K562 (cell line): ENCODE measurements around the gene XYLB. TPM values are rescaled to one million over a fixed set of nuclear protein-coding genes. Genes with fewer than 3 reads are reported as not detected.

Experiments used
- HBP1 ChIP-seq: fragments of 450-650 bp; formaldehyde crosslinking; IDR thresholded peaks from 2 replicates; pipeline ENCODE4 v1.4.0; 2022; ENCODE audit warnings: missing genetic modification characterization
- IRF1 ChIP-seq: sonication (generic); formaldehyde crosslinking; IDR thresholded peaks from 2 replicates; pipeline ENCODE4 v1.8.0; 2022; ENCODE audit warnings: missing genetic modification reagents, mild to moderate bottlenecking, borderline replicate concordance
- MAFG ChIP-seq: fragments of 450-650 bp; conservative IDR thresholded peaks from 2 replicates; pipeline ENCODE4 v1.6.1; 2016; ENCODE audit warnings: missing genetic modification characterization, missing compliant biosample characterization
- MAFK ChIP-seq: IDR thresholded peaks from 2 replicates; pipeline ENCODE4 v1.6.1; 2011; ENCODE audit warnings: low read length, improper control_type of control experiment
- MGA ChIP-seq: fragments of 450-650 bp; IDR thresholded peaks from 2 replicates; pipeline ENCODE4 v1.6.1; 2016; ENCODE audit warnings: mild to moderate bottlenecking, moderate library complexity
- RCOR1 ChIP-seq, 2 experiments: IDR thresholded peaks; 2 replicates each; pipeline ENCODE4 v1.6.1; 2012; ENCODE audit warnings: low read depth in 2 of 2, low read length in 2 of 2, borderline replicate concordance in 1 of 2, improper control_type of control experiment in 1 of 2
- THRB ChIP-seq: fragments of 450-650 bp; formaldehyde crosslinking; conservative IDR thresholded peaks from 2 replicates; pipeline ENCODE4 v1.4.0; 2022; ENCODE audit warnings: mild to moderate bottlenecking, missing genetic modification characterization
- polyA plus RNA-seq, 8 experiments: library from polyadenylated mRNA; depleted of rRNA in 4 of 8; stranded (reverse) in 5 of 8; unstranded in 3 of 8; fragments of >200 nt; fragmentation: Nextera tagmentation in 2 of 8; fragmentation: Illumina TruSeq in 1 of 8; extraction: Ambion mirVana in 2 of 8; extraction: Trizol in 1 of 8; gene quantifications; 2 replicates each; pipeline versions ENCODE4 v1.2.1 to v1.2.3, GENCODE V29; 2011 to 2014; ENCODE audit warnings: inconsistent platforms in 1 of 8, missing spikeins in 1 of 8
- total RNA-seq, 7 experiments: library from RNA; depleted of rRNA in 6 of 7; stranded (reverse); fragments of >200 nt in 6 of 7; fragmentation: Illumina TruSeq in 2 of 7; extraction: Trizol in 2 of 7; gene quantifications; 2 replicates each; pipeline versions ENCODE4 v1.2.1 to v1.2.3, GENCODE V29; 2011 to 2021; ENCODE audit warnings: low replicate concordance in 1 of 7

XYLB gene
- total and polyA plus RNA-seq, 9 of the 15 experiments (the other 6 are each of a cell fraction or from before 2014, with no cell fraction given), result 4.0 to 20.2 (median 13.2) TPM

- TF ChIP-seq HBP1 (CRISPR knock-in tag) (no peak), THRB (CRISPR knock-in tag) (no peak), MGA (no peak), IRF1 (CRISPR knock-in tag) (no peak), MAFG (tag) (0 out of 2 replicates have a peak, but pooled peaks have one; percentile 21), RCOR1 (IDR thresholded peaks at IDR 0.05; ENCODE audit: borderline replicate concordance in 1 of 2, low read depth in 2 of 2, low read length in 2 of 2) (no peak), MAFK (peak; percentile 44)
These were observed 23.5 kb upstream of the XYLB start (continued) for GRCh38 chr3:38323060-38323459.
